ENCODE data around the gene KCNQ1. TPM values are rescaled to one million over a fixed set of nuclear protein-coding genes. Genes with fewer than 3 reads are reported as not detected.

Gene KCNQ1
- total RNA-seq, 4 donors from 2014 or later: 2.6 to 12.7 (median 4.9) TPM

DNA sequence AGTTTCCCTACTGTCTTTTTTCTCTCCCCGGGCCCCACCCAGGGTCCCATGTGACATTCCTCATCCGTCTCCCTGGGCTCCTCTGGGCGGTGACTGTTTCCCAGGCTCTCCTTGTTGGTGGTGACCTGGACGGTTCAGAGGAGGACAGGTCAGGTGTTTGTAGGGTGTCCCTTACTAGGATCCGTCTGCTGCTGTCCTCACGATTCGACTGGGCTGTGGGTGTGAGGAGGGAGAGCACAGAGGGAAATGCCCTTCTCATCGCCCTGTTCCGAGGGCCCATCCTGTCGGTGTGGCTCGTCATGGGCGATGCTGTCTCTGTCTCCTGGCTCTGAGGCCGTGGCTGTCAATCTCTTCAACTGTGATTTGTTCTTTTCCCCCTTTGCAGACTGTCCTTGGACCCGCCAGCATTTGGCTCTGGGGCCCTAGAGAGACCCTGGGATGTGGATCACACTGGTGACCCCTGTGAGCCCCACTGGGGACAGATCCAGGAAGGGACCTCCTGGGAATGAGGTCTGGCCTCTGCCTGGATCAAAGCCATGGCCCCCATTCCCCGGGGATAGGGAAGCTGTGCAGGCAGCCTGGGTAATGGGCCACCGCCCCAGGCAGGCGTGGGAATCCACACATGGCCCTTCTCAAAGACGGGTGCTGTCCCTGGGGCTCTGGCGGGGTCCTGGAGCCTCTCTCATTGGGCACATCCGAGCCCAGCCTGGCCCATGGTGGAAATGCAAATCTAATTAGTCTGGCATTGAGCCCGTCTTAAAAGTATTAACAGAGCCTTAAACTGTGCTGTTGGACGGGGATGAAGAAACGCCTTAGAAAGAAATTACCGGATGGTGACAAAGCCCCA is 301.8 kb downstream of the KCNQ1 start:
- H3K36me3 ChIP-seq: no peaks in the 10 kb centered on the region
- no peak for ATAC-seq
- WGBS, 2 donors (ENCODE audit: low coverage in 1 of 2): 83 to 87% methylated on average over 8 to 12 of the region's 24 CpGs
- peaks cover 0 to 8% (median 0%) of the 10 kb centered on the region in 3 donors for H3K4me1 ChIP-seq
- no peaks in the 10 kb centered on the region for H3K9me3 ChIP-seq
- H3K27me3 ChIP-seq: no peaks in the 10 kb centered on the region
- no peak overlapping the region for H3K27ac ChIP-seq
- H3K4me3 ChIP-seq: no peak overlapping the region
- TF ChIP-seq CTCF (IDR thresholded peaks at IDR 0.05) (no peak), POLR2A (IDR thresholded peaks at IDR 0.05) (no peak), EP300 (IDR thresholded peaks at IDR 0.05) (no peak), POLR2AphosphoS5 (IDR thresholded peaks at IDR 0.05) (no peak)

DNA sequence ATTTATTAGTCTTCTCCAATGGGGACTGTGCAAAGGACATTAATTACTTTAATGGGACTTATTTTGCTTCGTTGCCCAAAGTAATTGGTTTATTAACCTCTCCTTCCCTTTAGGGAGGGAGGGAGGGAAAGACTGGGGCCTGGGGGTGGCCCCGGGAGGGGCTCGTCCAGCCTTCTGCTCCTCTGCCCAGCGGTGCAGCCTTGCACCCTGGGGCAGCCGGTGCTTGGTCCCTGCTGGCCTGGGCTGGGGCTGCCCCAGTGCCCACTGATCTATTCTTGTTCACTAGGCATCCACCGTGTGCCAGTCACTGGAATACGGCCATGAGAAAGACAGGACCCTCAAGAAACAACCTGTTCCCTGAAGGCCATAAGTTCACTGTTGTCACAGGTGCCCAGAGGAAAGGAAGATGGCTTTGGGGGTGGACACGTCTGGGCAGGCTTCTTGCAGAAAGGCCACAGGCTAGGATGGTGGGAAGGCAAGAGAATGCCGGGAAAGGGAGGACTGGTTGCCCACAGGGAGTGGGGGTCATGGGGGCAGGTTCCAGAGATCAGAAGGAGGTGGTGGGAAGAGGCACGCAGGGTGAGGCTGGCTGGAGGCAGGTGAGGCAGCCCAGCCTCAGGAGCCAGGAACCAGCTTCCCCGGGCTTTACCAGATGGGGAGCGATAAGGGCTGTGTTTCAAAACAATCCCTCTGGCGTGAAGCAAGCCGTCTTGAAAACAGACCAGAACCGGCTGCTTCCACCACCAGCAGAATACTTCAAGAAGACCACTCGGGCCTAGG is 302.6 kb downstream of the KCNQ1 start:
- Histone ChIP-seq H3K9me3 (no peaks in the 10 kb centered on the region), H3K27ac (no peak overlapping the region), H3K36me3 (no peaks in the 10 kb centered on the region), H3K4me1 (peaks cover 0 to under 1% (median 0%) of the 10 kb centered on the region in 3 donors), H3K27me3 (no peaks in the 10 kb centered on the region), H3K4me3 (no peak overlapping the region)
- WGBS, 2 donors (ENCODE audit: low coverage in 1 of 2): 80% methylated on average over 5 of the region's 16 CpGs; no CpG with 5 or more reads in 1 of the 2 donors
- ATAC-seq: no peak
- TF ChIP-seq EP300 (IDR thresholded peaks at IDR 0.05) (no peak), POLR2AphosphoS5 (IDR thresholded peaks at IDR 0.05) (no peak), CTCF (IDR thresholded peaks at IDR 0.05) (no peak), POLR2A (IDR thresholded peaks at IDR 0.05) (no peak)

GRCh38 chr11:2748061-2748813 is 303.4 kb downstream of the KCNQ1 start:
- H3K4me1 ChIP-seq: no peaks in the 10 kb centered on the region
- no peak overlapping the region for H3K4me3 ChIP-seq
- no peaks in the 10 kb centered on the region for H3K9me3 ChIP-seq
- TF ChIP-seq POLR2AphosphoS5 (IDR thresholded peaks at IDR 0.05) (no peak), CTCF (IDR thresholded peaks at IDR 0.05) (no peak), EP300 (IDR thresholded peaks at IDR 0.05) (no peak), POLR2A (IDR thresholded peaks at IDR 0.05) (no peak)
- no peaks in the 10 kb centered on the region for H3K36me3 ChIP-seq
- WGBS, 2 donors (ENCODE audit: low coverage in 1 of 2): 82 to 100% methylated on average over 1 to 4 of the region's 11 CpGs
- H3K27me3 ChIP-seq: no peaks in the 10 kb centered on the region
- H3K27ac ChIP-seq: no peak overlapping the region
- no peak for ATAC-seq

DNA sequence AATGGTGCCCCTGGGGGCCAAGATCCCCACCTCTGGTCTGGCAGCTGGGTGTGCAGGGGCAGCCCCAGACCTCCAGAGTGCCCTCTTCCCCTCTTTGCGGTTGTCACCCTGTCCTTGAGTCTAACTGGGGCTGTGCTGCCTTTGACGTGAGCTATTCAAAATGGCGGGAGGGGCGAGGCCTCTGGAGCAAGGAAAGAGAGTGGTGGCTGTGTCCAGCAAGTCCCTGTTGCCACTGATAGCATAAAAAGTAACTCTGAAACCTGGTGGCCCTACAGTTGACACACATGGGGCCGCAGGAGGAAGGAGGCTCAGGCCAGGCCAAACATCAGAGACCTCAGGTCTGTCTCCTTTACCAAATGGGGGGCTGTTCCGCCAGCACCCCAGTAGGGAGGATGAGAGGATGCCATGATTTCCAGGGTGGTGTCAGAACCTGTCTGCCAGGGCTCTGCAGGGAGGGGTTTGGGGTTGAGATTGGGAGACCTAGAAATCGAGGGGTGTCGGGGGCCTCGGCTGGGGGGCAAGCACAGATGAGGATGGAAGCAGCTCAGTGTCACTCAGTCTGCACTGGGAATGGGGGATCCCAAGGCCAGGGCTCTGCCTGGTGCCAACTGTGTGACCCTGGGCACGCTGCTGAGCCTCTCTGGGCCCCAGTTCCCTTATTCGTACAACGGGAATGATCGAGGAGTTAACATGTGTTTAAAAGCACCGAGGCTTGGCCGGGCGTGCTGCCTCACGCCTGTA is 304.2 kb downstream of the KCNQ1 start:
- no peak for TF ChIP-seq POLR2A (IDR thresholded peaks at IDR 0.05)
- TF ChIP-seq POLR2AphosphoS5 (IDR thresholded peaks at IDR 0.05): no peak
- no peak for TF ChIP-seq EP300 (IDR thresholded peaks at IDR 0.05)
- no peak for TF ChIP-seq CTCF (IDR thresholded peaks at IDR 0.05)
- no peaks in the 10 kb centered on the region for H3K36me3 ChIP-seq
- no peaks in the 10 kb centered on the region for H3K9me3 ChIP-seq
- H3K27me3 ChIP-seq: no peaks in the 10 kb centered on the region
- H3K27ac ChIP-seq: no peak overlapping the region
- no peaks in the 10 kb centered on the region for H3K4me1 ChIP-seq
- WGBS, 2 donors (ENCODE audit: low coverage in 1 of 2): 96 to 97% methylated on average over 5 to 6 of the region's 17 CpGs
- no peak for ATAC-seq
- H3K4me3 ChIP-seq: no peak overlapping the region

Data from gastroesophageal sphincter (tissue), 4 donors.